HG02678 (cell line): ENCODE measurements around the gene RIMKLA.

Experiments used
- ATAC-seq: cut with Tn5 transposase; IDR thresholded peaks from one replicate; pipeline ENCODE4 v1.9.1; 2021; ENCODE audit warnings: mild to moderate bottlenecking, moderate library complexity; ENCODE audit not compliant: unreplicated experiment

Gene RIMKLA

GRCh38 chr1:42370876-42371549 lies 9.6 kb upstream of the RIMKLA start:
- ATAC-seq: no peak

- ATAC-seq: no peak
Measured at GRCh38 chr1:42372796-42373195, 7.8 kb upstream of the RIMKLA start.

DNA sequence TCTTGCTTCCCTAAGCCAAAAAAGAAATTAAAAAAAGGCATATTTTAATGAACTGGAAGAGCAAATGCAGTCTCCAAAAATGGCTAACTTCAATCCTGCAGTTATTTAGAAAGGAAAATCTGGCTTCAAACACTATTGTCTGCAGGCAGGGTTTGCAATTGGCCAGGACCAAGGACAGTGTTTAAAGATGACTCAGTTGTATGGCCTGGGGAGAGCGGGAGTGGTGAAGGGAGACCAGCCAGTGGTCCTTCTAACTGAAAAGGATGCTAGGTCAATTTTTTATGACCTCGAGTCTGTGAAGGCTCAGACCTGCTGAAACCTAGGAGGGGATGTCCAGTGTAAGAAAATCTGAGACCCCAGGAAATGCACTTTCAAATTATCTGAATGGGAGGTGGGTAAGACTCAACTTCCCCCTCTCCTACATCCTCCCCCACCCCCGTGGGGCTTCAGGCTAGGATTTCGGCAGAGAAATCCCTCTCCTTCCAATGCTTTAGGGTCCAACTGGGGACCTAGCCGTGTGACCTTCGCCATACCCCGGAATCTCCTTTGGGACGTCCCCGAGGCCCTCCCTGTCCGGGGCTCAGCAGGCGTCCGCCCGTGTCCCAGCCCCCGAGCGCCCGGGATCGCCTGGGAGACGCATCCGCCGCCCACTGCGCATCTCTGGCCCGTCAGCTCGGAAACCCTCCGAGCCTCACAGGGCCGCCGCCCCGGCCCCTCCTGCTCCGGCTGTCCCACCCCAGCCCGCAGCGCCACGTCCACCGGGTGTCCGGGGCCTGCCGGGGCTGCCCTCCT lies 602 bp upstream of the RIMKLA start:
- peak; percentile 46 for ATAC-seq

DNA sequence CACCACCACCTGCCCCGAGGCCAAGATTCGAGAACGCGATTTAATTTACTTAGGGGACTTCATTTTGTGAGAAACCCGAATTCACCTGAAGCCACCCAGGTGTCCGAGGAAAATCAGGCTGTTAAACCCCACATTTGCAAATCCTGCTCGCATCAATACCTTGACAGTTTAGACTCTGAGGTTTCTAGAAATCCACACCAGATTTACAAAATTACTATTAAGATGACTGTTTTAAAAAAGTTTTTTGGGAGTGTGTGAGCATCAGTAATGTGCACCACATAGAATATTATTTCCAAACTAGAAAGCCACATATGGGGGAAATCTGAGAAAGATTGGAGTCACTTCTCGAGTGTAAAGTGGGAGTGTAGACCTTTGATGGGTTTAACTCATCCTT lies 685 bp downstream of the RIMKLA start:
- ATAC-seq: no peak

GRCh38 chr1:42385283-42385682 lies 4.7 kb downstream of the RIMKLA start:
- ATAC-seq: no peak

- ATAC-seq: no peak
Measured at GRCh38 chr1:42386051-42386450, 5.5 kb downstream of the RIMKLA start.

DNA sequence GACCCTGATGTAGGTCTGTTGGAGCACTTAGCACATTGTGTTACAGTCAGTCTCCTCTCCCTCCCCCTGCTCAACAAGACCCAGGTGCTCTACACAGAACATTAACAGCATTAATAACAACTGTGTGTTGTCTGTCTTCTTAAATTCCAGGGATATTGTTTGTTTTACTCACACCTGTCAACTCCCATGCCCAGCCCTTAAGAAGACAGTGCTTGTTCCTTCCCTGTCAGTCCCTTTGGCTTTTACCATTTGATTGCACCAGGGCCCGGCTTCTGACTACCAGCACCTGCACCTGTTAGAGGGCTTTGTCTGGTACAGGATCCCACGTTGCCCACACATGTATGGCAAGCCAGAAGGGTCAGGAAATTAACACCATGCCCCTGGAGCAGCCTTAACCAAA lies 11.7 kb downstream of the RIMKLA start:
- no peak for ATAC-seq

GRCh38 chr1:42392967-42393848 lies 12.6 kb downstream of the RIMKLA start:
- no peak for ATAC-seq

- no peak for ATAC-seq
Measured at GRCh38 chr1:42399315-42400100, 18.9 kb downstream of the RIMKLA start.

DNA sequence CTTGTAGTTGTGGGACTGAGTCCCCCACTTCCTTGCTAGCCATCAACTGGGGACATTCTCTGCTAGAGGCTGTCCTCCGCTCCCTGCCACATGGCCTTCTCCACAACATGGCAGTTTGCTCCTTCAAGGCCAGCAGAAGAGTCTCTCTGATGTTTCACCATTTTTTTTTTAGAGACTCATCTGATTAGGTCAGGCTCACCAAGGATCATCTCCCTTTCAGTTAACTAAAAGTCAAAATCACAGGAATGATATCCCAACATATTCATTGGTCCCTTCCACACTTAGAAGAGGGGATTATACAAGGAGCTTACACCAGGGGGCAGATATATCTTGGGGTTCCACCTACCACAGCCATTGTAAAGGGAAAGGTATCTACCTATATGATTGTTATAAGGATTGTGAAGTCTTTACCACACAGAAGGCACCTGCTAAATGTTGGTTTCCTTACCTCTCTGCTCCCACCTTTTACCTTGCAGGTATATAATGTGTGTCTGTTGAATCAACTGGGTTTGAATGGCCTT lies 23.3 kb downstream of the RIMKLA start:
- no peak for ATAC-seq

DNA sequence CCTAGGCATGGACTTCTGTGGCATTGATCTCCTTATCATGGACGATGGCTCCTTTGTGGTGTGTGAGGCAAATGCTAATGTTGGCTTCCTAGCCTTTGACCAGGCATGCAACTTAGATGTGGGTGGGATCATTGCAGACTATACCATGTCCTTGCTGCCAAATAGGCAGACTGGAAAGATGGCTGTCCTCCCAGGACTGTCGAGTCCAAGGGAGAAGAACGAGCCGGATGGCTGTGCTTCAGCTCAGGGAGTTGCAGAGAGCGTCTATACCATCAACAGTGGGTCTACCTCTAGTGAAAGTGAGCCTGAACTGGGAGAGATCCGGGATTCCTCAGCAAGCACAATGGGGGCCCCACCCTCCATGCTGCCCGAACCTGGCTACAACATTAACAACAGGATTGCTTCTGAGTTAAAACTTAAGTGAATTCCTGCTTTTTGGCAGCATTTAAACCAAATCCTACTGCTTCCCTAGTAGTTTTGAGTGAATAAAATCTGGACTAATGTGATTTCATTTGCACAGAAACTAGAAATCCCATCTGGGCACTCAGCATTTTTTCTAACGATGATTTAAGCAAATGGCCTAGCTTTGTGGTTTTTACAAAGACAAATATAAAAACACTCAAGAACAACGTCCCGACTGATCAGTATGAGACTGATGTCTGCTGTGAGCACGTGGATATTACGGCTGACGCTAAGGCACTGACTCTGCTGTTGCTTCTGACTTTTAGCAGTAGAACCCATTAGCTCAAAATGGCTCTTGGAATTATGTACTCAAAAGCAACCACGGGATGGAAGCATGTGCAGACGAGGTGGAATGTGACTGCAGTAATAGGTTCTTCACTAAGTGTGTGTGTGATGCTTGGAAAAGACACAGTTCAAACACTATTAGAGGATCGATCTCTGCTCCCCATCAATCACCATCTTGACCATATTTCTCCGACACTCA lies 34.2 kb downstream of the RIMKLA start:
- ATAC-seq: no peak

DNA sequence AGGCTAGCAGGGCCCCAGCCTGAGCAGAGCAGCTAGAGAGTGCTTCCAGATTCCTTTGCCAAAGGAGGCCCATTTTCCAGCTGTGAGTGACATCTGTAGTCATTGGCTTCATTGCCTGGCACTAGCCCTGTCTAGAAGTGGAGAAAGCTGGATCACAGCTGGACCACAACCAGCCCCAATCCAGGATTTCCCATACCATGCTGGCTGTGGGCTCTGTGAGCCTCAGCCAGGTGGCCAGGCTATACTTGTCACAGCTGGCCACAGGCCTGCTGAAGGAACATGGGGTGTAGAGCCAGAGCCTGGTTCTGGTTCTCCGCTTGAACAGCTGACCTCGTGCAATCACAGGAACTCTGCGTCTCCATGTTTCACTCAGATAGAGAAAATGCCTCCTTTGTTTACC lies 36.6 kb downstream of the RIMKLA start:
- ATAC-seq: no peak

DNA sequence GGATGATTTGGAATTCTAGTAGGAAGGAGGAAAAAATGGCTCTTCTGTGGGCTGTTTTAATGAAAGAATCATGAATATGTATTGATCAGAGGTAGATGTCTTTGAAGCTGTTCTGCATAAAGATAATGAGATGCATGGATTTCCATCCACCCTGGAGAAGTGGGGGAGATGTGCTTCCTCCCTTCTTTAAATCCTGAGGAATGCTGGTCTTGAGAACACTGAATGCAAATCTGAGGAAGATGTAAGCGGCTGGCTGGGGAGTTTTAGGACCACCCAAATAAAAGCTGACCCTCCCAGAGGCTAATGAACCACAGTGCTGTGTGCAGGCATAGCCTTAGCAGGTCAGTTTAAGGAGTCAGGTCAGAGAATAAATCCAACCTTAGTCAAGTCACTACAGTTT lies 37.9 kb downstream of the RIMKLA start:
- no peak for ATAC-seq

DNA sequence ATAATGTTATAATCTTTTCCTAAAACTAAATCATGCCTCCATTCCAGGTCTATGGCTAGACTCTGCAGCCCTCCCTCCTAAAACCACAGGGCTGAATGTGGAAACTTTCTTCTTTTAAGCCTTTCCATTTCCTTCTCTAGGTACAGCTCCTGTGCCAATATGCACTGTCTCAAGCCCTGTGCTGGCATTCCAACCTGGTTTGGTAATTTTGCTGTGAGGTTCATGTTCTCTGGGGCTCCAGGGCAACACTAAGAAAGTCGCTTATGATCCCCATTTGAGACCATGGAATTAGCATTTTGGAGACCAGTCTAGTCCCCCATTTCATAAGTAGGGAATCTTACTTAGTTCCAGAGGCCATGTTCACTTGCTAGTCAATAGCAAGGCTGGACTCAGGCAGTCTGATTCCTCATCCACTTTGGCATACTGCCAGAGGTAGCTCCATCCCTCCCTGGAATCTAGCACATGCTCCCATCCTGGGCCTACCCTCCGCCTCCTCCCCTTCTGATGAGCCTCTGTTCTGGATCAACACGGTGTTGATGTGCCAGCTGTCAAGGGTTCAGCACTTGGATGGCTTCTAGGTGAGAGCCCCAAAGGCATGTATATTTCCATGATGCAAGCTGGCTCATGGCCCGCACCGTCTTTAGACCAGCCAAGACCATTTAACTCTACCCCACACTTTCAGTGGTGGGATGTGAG lies 38.7 kb downstream of the RIMKLA start:
- ATAC-seq: no peak

DNA sequence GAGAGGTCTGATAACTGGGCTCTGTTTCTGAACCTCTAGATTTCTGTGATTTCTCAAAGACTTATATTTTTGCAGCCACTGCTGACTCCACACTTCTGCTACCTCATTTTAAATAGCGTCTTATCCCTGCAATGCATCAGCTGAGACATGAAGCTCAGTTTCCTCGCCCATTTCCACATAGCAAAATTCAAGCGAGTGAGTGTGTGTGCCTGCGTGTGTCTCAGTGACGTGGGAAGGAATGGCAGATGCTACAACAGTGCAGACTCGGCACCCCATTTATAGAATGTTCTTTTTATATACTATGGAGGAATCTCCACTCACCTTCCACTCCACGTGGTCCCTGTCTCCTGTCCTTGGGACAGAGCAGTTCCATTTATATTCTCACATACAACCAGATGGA lies 39.5 kb downstream of the RIMKLA start:
- no peak for ATAC-seq

DNA sequence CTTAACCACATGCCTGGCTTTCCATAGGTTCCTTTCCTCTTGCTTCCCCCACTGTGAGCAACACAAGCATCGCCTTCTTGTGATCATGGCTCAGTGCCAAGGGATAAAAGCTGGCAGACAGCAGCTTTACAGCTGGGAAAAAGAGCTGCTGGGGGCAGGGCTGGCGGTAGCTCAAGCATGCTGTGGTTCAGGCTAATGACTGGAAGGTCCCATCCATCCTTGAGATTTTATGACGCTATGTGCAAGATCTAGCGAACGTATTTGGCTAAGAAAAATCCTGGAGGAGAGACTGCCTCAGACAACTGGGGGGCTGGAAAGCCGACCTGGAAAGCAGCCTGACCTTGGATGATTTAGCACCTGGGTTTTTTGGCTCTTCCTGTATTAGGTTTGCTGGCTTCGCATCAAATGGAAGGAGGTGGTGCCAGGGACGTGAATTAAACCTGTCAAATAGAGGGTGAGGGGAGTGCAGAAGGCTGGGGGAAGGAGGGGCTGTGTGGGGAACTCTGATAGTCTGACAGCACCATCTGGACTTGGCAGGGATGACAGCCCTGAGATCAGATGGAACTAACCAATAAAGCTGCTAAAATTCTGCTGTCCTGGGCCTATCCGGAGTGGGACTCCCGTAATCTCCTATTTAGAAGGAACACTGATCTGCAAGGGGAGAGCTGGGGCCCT lies 40.5 kb downstream of the RIMKLA start:
- ATAC-seq: no peak

GRCh38 chr1:42422737-42423136 lies 42.1 kb downstream of the RIMKLA start:
- no peak for ATAC-seq

GRCh38 chr1:42423681-42424080 lies 43.1 kb downstream of the RIMKLA start:
- ATAC-seq: no peak
